K562 treated with DMSO at 1 percent for 24 hours (cell line): ENCODE results near the gene BMP3. TPM values are rescaled to one million over a fixed set of nuclear protein-coding genes. Genes with fewer than 3 reads are reported as not detected.

Experiments
- total RNA-seq: library from RNA; unstranded; fragments of 300-600 nt; gene quantifications from 2 replicates; pipeline ENCODE4 v1.2.3, GENCODE V29; 2022; ENCODE audit warnings: low read depth; ENCODE audit not compliant: insufficient read depth

Gene BMP3
- total RNA-seq, result not detected in 2 replicates

GRCh38 chr4:81030061-81030980 is at the start of gene BMP3:
Gene BMP3 (plus strand): TSS chr4:81030708. CDS start chr4:81031285, 577 bp downstream.

Other genes starting within 250 kb of the BMP3 start
- gene PRKG2, start 184.5 kb downstream of the BMP3 start, total RNA-seq, result 0.50 and 0.58 TPM in 2 replicates